IPS-15b (cell line): ENCODE results near the gene RBM23.
"Not testable (repeated sequence)": the region's sequence is repeated elsewhere in the genome, so short reads cannot be mapped to it uniquely, and the experiment has no call there.

Source experiments
- H3K27me3 ChIP-seq: one replicate; pipeline ENCODE4 v1.6.1; 2013; ENCODE audit warnings: low read length; ENCODE audit not compliant: control insufficient read depth, insufficient read depth
- H3K36me3 ChIP-seq: one replicate; pipeline ENCODE4 v1.6.1; 2013; ENCODE audit warnings: low read length; ENCODE audit not compliant: control insufficient read depth, insufficient read depth
- H3K4me1 ChIP-seq: one replicate; pipeline ENCODE4 v1.6.1; 2013; ENCODE audit warnings: mild to moderate bottlenecking, low read length; ENCODE audit not compliant: control insufficient read depth, insufficient read depth
- H3K4me3 ChIP-seq: one replicate; pipeline ENCODE4 v1.5.1; 2013; ENCODE audit warnings: low read depth, low read length
- H3K9ac ChIP-seq: one replicate; pipeline ENCODE4 v1.6.1; 2013; ENCODE audit warnings: low read depth, mild to moderate bottlenecking, low read length
- H3K9me3 ChIP-seq: one replicate; pipeline ENCODE4 v1.6.1; 2013; ENCODE audit warnings: mild to moderate bottlenecking, low read length; ENCODE audit not compliant: control insufficient read depth, insufficient read depth

Gene RBM23

GRCh38 chr14:22929961-22930364 lies 11.0 kb upstream of the RBM23 start:
- peak overlapping the region; percentile 67 for H3K9ac ChIP-seq
- H3K4me1 ChIP-seq: no peaks in the 10 kb centered on the region
- H3K36me3 ChIP-seq: peaks cover 7% of the 10 kb centered on the region
- H3K4me3 ChIP-seq: peak overlapping the region; percentile 89
- no peaks in the 10 kb centered on the region for H3K27me3 ChIP-seq
- no peaks in the 10 kb centered on the region for H3K9me3 ChIP-seq

DNA sequence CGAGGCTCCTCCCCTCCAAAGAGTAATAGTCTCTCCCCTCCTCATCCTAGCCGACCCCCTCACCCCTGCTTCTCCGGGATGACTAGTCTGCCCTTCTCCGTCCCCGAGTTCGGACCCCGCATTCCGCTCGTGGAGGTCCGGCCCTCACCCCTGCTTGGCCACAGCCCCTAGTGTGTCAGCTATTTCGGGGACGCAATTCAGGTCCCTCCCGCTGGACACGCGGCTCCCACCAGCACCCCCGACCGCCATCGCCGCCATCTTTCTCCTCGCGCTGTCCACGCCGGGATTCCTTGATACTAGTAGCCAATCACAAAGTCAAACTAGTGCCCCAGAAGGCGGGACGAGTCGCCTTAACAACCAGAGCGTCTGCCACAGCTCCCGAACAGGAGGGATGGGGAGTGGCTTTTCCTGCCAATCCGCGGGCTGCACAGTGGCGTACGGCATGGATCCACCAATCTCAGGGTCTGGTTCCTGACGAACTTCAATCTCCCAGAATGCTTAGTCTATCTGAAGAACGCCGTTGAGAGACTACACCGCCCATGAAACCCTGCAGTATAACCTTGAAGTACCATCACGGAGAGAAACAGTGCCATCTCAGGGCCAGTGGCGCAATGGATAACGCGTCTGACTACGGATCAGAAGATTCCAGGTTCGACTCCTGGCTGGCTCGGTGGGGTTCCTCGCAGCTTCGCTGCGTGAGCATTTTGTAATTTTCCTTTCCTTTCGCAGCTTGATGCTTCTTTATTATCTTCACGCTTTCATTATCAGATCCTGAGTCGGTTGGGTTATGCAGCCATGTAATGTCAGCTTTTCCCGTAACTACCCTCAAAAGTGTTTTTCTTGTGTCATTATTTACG lies 10.4 kb upstream of the RBM23 start, which contains the start of gene PRMT5:
TSS of gene PRMT5 (minus strand) at position 273 of the 857 bp plus-strand sequence. CDS start at position 258, 15 bp downstream.
- Histone ChIP-seq H3K4me3 (peak within 1 kb of the TSS; percentile 89), H3K4me1 (no peaks in the 10 kb centered on the region), H3K27me3 (no peaks in the 10 kb centered on the region), H3K9me3 (no peaks in the 10 kb centered on the region), H3K9ac (peak within 1 kb of the TSS; percentile 87), H3K36me3 (peaks cover 12% of the 10 kb centered on the region)

- Histone ChIP-seq H3K27me3 (no peaks in the 10 kb centered on the region), H3K4me1 (no peaks in the 10 kb centered on the region), H3K9me3 (no peaks in the 10 kb centered on the region)
These were observed 9.5 kb upstream of the RBM23 start for GRCh38 chr14:22928237-22929103.

DNA sequence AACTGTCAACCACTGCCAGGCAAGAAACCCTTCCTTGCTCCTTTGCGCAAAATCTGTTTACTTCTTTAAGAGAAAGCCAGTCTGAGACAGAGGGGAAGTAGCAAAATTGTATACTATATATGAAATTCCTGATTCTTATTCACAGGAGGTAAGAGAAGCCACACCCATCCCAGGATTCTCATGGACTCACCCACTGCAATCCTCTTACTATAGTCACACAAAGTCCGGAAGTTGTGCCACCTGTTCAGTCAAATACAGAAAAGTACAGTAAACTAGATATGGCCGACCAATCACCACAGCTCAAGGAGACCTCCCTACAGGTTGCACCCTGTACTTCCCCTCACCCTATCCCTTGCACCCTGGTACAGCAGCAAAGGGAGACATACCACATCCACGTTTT lies 7.4 kb upstream of the RBM23 start:
- H3K4me3 ChIP-seq: no peak overlapping the region
- no peaks in the 10 kb centered on the region for H3K27me3 ChIP-seq
- no peak overlapping the region for H3K9ac ChIP-seq
- H3K4me1 ChIP-seq: no peaks in the 10 kb centered on the region
- H3K36me3 ChIP-seq: peaks cover 29% of the 10 kb centered on the region
- no peaks in the 10 kb centered on the region for H3K9me3 ChIP-seq

More at GRCh38 chr14:22928237-22929103, 9.5 kb upstream of the RBM23 start:
- peak overlapping the region; percentile 89 for H3K4me3 ChIP-seq
- peaks cover 19% of the 10 kb centered on the region for H3K36me3 ChIP-seq
- H3K9ac ChIP-seq: peak overlapping the region; percentile 87

GRCh38 chr14:22925513-22925912 lies 6.6 kb upstream of the RBM23 start:
- Histone ChIP-seq H3K4me3 (no peak overlapping the region), H3K36me3 (peaks cover 33% of the 10 kb centered on the region), H3K9me3 (no peaks in the 10 kb centered on the region), H3K4me1 (no peaks in the 10 kb centered on the region), H3K9ac (no peak overlapping the region), H3K27me3 (no peaks in the 10 kb centered on the region)

GRCh38 chr14:22923746-22924145 lies 4.8 kb upstream of the RBM23 start:
- Histone ChIP-seq H3K9ac (no peak overlapping the region), H3K4me1 (no peaks in the 10 kb centered on the region), H3K36me3 (peaks cover 31% of the 10 kb centered on the region), H3K9me3 (no peaks in the 10 kb centered on the region), H3K4me3 (no peak overlapping the region), H3K27me3 (no peaks in the 10 kb centered on the region)

DNA sequence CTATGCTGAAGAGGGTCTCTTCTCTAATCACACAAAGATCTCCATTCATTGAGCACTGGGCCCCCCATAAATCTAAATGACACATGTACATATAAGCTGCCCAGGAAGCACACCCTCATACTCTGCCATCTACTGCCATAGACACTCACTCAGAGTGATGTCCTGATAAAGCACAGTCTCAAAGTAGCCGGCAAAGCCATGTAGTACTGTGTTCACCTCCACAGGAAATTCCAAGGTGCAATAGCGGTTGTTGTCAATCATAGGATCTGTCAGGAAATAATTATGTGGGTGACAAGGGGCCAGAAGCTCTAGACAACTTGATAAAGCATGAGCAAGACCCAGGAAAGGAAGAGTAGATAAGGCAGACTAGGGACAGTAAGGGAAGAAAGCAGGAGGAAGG lies 3.3 kb upstream of the RBM23 start:
- no peak overlapping the region for H3K4me3 ChIP-seq
- no peaks in the 10 kb centered on the region for H3K9me3 ChIP-seq
- H3K9ac ChIP-seq: no peak overlapping the region
- H3K36me3 ChIP-seq: peaks cover 29% of the 10 kb centered on the region
- H3K4me1 ChIP-seq: no peaks in the 10 kb centered on the region
- H3K27me3 ChIP-seq: no peaks in the 10 kb centered on the region

DNA sequence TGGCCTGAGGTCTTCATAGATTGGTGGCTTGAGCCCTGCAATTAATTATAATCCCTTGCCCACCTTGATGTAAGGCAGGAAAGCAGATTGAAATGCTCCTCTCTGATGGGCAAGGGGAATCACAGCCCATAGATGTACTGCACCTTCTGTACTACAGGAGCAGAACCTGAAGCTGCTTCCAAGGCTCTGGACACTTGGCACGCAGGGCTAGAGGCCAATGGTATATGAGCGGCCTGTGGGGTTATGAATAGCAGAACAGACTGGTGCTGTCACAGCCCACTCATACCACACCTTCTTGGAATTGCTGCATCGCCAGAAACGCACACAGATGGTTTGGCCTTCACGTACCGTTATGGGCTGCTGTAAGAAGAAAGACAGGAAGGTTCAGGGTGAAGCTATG lies 1.7 kb upstream of the RBM23 start:
- Histone ChIP-seq H3K4me1 (no peaks in the 10 kb centered on the region), H3K4me3 (no peak overlapping the region), H3K27me3 (no peaks in the 10 kb centered on the region), H3K9ac (no peak overlapping the region), H3K9me3 (no peaks in the 10 kb centered on the region), H3K36me3 (peaks cover 28% of the 10 kb centered on the region)

GRCh38 chr14:22919601-22919921 lies 612 bp upstream of the RBM23 start:
- H3K4me1 ChIP-seq: no peaks in the 10 kb centered on the region
- no peak overlapping the region for H3K9ac ChIP-seq
- peaks cover 25% of the 10 kb centered on the region for H3K36me3 ChIP-seq
- H3K9me3 ChIP-seq: no peaks in the 10 kb centered on the region
- peak overlapping the region; percentile 63 for H3K4me3 ChIP-seq
- H3K27me3 ChIP-seq: no peaks in the 10 kb centered on the region

GRCh38 chr14:22915886-22916521 lies 2.9 kb downstream of the RBM23 start:
- Histone ChIP-seq H3K4me3 (no peak overlapping the region), H3K4me1 (no peaks in the 10 kb centered on the region), H3K27me3 (no peaks in the 10 kb centered on the region), H3K9ac (no peak overlapping the region), H3K36me3 (peaks cover 6% of the 10 kb centered on the region), H3K9me3 (no peaks in the 10 kb centered on the region)

DNA sequence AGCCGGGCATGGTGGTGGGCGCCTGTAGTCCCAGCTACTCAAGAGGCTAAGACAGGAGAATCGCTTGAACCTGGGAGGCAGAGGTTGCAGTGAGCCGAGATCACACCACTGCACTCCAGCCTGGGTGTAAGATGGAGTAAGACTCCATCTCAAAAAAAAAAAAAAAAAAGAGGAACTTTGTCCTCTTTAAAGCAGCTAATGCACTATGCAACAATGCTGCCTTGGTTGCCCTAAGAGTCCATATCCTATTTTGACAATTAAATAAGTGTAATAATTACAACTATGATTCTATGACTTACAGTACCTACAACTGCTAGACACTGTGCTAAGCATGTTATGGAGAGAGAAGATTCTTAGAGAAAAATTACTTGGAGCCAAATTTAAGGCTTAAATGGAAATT lies 4.1 kb downstream of the RBM23 start:
- H3K36me3 ChIP-seq, H3K9ac ChIP-seq: not testable (repeated sequence)

More for the DNA sequence above, 4.1 kb downstream of the RBM23 start:
- H3K4me1 ChIP-seq, H3K27me3 ChIP-seq, H3K4me3 ChIP-seq, H3K9me3 ChIP-seq: not testable (repeated sequence)
